ENCODE results near the gene KIFBP.
"Not testable (repeated sequence)": the region's sequence is repeated elsewhere in the genome, so short reads cannot be mapped to it uniquely, and the experiment has no call there.

- TF ChIP-seq POLR2A, POLR2AphosphoS5 (IDR thresholded peaks at IDR 0.05; ENCODE audit: low read depth, low read length): not testable (repeated sequence)
These were observed 24.2 kb downstream of the KIFBP start for GRCh38 chr10:69012778-69013177.

Measured in GM12892 (cell line).